Duodenal mucosa (tissue), 2 donors: ENCODE measurements around the gene EXT2.

Source experiments
- H3K27ac ChIP-seq: one replicate; pipeline ENCODE4 v1.7.0; 2013; ENCODE audit warnings: low read depth, low read length
- H3K27me3 ChIP-seq, 2 donors: one replicate each; pipeline ENCODE4 v1.7.0; 2013; ENCODE audit warnings: low read length in 2 of 2, control low read depth in 1 of 2; ENCODE audit not compliant: insufficient read depth in 2 of 2, control insufficient read depth in 1 of 2
- H3K36me3 ChIP-seq, 2 donors: one replicate each; pipeline ENCODE4 v1.7.0; 2013; ENCODE audit warnings: low read length in 2 of 2, control low read depth in 1 of 2; ENCODE audit not compliant: insufficient read depth in 2 of 2, control insufficient read depth in 1 of 2
- H3K4me1 ChIP-seq, 2 donors: one replicate each; pipeline ENCODE4 v1.7.0; 2013; ENCODE audit warnings: low read length in 2 of 2, control low read depth in 1 of 2; ENCODE audit not compliant: insufficient read depth in 2 of 2, control insufficient read depth in 1 of 2
- H3K4me3 ChIP-seq, 2 donors: one replicate each; pipeline ENCODE4 v1.7.0; 2013; ENCODE audit warnings: low read length in 2 of 2, low read depth in 1 of 2
- H3K9ac ChIP-seq, 2 donors: one replicate each; pipeline ENCODE4 v1.7.0; 2013; ENCODE audit warnings: low read length in 2 of 2, low read depth in 1 of 2
- H3K9me3 ChIP-seq, 2 donors: one replicate each; pipeline ENCODE4 v1.7.0; 2013; ENCODE audit warnings: low read length in 2 of 2, control low read depth in 1 of 2; ENCODE audit not compliant: control insufficient read depth in 1 of 2

Gene EXT2

DNA sequence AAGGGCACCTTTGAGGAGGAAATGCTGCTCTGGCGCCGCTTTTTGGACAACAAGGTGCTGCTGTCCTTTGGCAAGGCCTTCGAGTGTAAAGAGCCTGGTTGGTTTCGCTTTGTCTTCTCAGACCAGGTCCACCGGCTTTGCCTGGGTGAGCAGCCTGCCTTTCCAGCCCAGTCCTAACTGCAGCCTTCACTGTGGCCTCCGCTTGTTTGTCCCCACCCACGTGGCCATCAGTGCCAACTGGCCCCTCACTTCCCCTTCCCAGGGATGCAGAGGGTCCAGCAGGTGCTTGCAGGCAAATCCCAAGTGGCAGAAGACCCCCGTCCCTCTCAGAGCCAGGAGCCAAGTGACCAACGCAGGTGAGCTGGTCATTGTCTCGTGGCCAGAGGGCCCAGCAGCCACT, 12.0 kb upstream of the EXT2 start:
- H3K4me3 ChIP-seq: no peak overlapping the region
- H3K27me3 ChIP-seq: no peaks in the 10 kb centered on the region
- H3K4me1 ChIP-seq: no peaks in the 10 kb centered on the region
- H3K36me3 ChIP-seq: peaks cover 7 to 15% of the 10 kb centered on the region in 2 donors
- H3K9ac ChIP-seq: no peak overlapping the region
- no peaks in the 10 kb centered on the region for H3K9me3 ChIP-seq
- H3K27ac ChIP-seq: no peak overlapping the region

DNA sequence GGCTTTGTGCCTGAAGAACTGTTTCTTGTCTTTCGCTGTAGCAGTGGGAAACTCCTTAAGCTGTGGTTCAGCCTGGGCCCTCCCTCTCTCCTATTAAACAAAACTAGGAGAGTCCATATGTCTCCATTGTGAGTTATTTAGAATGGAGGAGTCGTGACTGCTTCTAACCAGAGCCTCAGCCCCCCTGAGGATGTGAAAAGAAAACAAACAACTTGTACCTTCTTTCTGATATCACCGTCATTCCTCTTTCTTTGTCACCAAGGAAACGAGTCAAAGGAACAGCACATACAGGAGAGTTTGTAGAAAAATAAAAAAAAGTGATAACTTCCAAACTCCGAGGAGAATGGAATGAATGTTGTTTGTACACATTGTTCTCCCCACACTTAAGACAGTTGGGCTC, 11.6 kb upstream of the EXT2 start:
- Histone ChIP-seq H3K4me1 (no peaks in the 10 kb centered on the region), H3K4me3 (no peak overlapping the region), H3K27ac (no peak overlapping the region), H3K36me3 (peaks cover 5 to 11% of the 10 kb centered on the region in 2 donors), H3K9ac (no peak overlapping the region), H3K9me3 (no peaks in the 10 kb centered on the region), H3K27me3 (no peaks in the 10 kb centered on the region)

DNA sequence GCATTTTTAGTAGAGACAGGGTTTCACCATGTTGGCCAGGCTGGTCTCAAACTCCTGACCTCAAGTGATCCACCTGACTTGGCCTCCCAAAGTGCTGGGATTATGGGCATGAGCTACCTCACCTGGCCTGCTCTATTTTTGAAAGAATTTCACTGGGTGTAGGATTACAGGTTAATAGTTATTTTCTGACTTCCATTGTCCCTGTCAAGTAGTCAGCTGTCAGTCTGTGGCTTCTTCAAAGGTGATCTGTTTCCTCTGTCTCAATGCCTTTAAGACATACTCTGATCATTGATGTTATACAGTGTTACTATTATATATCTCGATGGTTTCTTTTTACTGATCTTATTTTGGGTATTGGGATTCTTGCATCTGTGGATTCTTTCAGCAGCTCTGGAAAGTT, 10.1 kb upstream of the EXT2 start:
- Histone ChIP-seq H3K9ac (no peak overlapping the region), H3K4me3 (no peak overlapping the region), H3K4me1 (no peaks in the 10 kb centered on the region), H3K9me3 (no peaks in the 10 kb centered on the region), H3K27ac (no peak overlapping the region), H3K36me3 (peaks cover 2 to 9% of the 10 kb centered on the region in 2 donors), H3K27me3 (no peaks in the 10 kb centered on the region)

DNA sequence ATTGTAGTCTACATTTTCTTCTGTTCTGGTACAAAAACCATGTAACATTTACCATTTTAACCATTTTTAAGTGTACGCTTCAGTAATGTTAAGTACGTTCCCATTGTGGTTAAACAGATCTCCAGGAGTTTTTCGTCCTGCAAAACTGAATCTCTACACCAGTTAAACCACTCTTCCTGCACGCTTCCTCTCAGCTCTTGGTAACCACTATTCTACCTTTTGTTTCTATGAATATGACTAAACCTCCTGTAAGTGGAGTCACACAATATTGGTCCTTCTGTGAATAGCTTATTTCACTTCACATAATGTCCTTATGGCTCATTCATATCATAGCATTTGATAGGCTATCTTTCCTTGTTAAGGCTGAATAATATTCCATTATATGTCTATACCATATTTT, 7.1 kb upstream of the EXT2 start:
- H3K9me3 ChIP-seq: no peaks in the 10 kb centered on the region
- H3K9ac ChIP-seq: no peak overlapping the region
- H3K27me3 ChIP-seq: no peaks in the 10 kb centered on the region
- H3K4me1 ChIP-seq: no peaks in the 10 kb centered on the region
- peaks cover 0 to under 1% of the 10 kb centered on the region in 2 donors for H3K36me3 ChIP-seq
- no peak overlapping the region for H3K27ac ChIP-seq
- no peak overlapping the region for H3K4me3 ChIP-seq

DNA sequence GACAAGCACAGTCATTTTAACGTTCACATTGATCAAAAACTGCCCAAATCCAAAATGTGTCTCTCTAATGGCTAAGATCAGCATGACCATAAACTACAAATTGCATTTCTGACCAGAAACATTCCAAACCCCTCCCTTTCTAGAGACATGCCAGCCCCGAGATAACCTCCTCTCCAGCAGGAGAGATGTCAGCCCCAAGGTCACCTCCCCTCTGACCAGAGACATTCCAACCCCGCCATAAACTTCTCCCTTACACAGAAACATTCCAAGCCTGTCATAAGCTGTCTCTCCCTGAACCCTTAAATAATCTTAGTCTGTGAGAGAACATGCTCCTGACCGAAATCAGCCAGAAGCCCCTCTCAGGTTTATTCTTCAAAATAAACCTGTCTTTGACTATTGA, 6.6 kb upstream of the EXT2 start:
- H3K9ac ChIP-seq: no peak overlapping the region
- H3K4me1 ChIP-seq: no peaks in the 10 kb centered on the region
- H3K27ac ChIP-seq: no peak overlapping the region
- H3K4me3 ChIP-seq: no peak overlapping the region
- no peaks in the 10 kb centered on the region for H3K9me3 ChIP-seq
- H3K36me3 ChIP-seq: no peaks in the 10 kb centered on the region
- no peaks in the 10 kb centered on the region for H3K27me3 ChIP-seq

DNA sequence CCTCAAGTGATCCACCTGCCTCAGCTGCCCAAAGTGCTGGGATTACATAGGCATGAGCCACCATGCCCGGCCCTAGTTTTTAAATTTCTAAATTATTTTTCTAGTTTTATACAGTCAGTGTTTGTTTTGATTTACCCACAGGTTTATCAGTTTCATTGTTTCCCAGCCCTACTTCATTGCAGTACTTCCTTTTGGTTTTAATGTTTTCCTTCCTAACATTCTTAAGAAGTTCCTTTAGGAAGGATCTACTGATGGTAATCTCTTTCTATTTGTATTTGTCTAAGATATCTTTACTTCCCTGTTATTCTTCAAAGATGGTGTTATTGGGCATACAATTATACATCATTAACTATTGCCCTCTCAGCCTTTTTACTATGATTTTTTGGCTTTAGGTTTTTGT, 4.9 kb upstream of the EXT2 start:
- no peaks in the 10 kb centered on the region for H3K36me3 ChIP-seq
- peaks cover 0 to 3% of the 10 kb centered on the region in 2 donors for H3K4me1 ChIP-seq
- H3K4me3 ChIP-seq: no peak overlapping the region
- no peaks in the 10 kb centered on the region for H3K9me3 ChIP-seq
- H3K9ac ChIP-seq: no peak overlapping the region
- no peak overlapping the region for H3K27ac ChIP-seq
- no peaks in the 10 kb centered on the region for H3K27me3 ChIP-seq

DNA sequence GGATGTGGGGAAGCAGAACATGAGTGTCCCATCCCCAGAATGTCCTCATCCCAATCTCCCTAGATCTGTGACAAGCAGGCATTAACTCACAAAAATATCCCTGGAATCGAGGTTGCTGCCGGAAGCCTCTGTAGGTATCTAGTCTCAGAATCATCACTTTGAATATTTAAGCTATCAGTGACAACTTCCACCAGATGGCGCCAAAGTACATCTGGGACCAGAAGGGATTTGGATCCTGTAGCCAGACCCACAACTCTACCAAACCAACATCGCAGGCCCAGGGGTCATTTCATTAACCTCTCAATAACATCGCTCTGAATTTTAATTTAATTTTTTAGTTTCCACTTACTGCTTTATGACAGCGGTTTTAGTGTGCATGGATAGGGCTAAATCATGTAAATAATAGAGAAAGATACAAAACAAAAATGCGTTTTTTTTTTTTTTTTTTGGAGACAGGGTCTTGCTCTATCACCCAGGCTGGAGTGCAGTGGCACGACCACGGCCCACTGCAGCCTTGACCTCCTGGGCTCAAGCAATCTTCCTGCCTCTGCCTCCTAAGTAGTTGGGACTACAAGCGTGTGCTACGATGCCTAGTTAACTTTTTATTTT, 1.1 kb upstream of the EXT2 start:
- no peaks in the 10 kb centered on the region for H3K9me3 ChIP-seq
- no peak overlapping the region for H3K9ac ChIP-seq
- H3K27me3 ChIP-seq: no peaks in the 10 kb centered on the region
- no peak overlapping the region for H3K4me3 ChIP-seq
- no peak overlapping the region for H3K27ac ChIP-seq
- H3K4me1 ChIP-seq: peaks cover 7 to 9% of the 10 kb centered on the region in 2 donors
- H3K36me3 ChIP-seq: peaks cover 0 to 4% of the 10 kb centered on the region in 2 donors

DNA sequence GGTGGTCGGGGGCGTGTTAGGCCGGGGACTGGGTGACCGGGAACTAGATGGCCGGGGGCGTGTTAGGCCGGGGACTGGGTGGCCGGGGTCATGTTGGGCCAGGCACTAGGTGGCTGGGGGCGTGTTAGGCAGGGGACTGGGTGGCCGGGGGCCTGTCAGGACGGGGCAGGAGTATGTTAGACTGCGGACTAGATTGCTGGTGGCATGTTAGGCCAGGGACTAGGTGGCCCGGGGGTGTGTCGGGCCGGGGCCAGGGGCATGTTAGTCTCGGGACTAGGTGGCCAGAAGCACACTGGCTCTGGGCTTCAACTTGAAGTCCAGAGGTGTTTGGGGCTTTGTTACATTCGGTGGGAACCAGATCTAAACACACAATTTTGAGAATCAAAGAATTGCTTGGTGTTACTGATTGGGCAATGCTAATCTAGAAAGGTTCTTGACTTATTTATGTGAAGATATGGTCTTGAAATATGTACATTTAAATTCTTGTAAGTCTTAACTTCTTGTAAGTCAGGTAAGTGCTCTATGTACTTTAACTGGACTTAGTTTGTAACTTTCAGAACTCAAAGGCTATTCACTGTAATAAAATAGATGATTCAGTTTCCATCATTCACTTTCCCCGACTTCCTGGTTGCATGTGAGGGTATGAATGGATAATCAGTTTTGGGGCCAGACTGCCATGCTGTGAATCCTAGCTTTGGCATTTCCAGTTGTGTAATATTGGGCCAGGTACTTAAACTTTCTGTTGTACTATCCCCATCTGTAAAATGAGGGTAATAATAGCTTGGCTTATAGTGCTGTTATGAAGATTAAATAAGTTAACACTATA, 1.1 kb downstream of the EXT2 start:
- H3K4me3 ChIP-seq: peak overlapping the region; percentile 75 to 83
- H3K27ac ChIP-seq: no peak overlapping the region
- peaks cover 0 to 4% of the 10 kb centered on the region in 2 donors for H3K36me3 ChIP-seq
- peaks cover 7 to 9% of the 10 kb centered on the region in 2 donors for H3K4me1 ChIP-seq
- no peaks in the 10 kb centered on the region for H3K9me3 ChIP-seq
- peak overlapping the region; percentile 58 to 71 for H3K9ac ChIP-seq
- no peaks in the 10 kb centered on the region for H3K27me3 ChIP-seq

DNA sequence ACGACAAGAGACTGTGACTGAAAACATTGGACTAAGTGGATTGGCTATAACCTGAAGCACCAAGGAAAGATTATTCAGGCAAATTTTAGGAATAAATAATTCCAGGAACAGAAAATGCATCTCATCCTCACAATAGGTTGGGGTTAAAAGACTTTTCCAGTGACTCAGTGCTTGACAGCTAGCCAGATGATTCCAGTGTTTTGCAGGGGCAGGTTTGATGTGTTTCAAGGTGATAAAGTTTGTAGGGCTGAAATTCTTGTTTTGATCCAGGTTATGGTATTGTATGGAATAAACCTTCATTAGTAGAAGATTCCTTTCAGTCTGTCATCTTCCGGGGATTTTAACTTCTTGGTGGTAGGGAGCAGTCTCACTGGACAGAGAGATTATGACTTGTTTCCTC, 2.3 kb downstream of the EXT2 start:
- H3K9me3 ChIP-seq: no peaks in the 10 kb centered on the region
- H3K36me3 ChIP-seq: peaks cover 0 to 4% of the 10 kb centered on the region in 2 donors
- peaks cover 7 to 9% of the 10 kb centered on the region in 2 donors for H3K4me1 ChIP-seq
- no peak overlapping the region for H3K4me3 ChIP-seq
- no peak overlapping the region for H3K27ac ChIP-seq
- no peak overlapping the region for H3K9ac ChIP-seq
- no peaks in the 10 kb centered on the region for H3K27me3 ChIP-seq

DNA sequence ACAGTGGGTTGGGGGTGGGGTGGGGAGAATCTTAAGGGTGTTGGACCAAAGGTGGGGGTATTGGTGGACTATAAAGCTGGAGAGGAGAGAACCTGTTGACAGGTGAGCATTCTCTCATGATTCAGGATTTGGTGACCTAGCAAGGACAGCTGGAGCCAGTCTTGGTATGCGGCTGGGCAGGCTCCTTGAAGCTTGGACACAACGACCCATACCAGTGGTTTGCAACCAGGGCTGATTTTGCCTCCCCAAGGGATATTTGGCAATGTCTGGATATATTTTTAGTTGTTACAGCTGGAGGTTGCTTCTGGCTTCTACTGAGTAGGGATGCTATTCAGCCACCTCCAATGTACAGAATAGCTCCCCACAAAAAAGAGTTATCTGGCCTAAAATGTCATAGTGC, 5.6 kb downstream of the EXT2 start:
- H3K27ac ChIP-seq: no peak overlapping the region
- H3K4me1 ChIP-seq: peaks cover 4 to 9% of the 10 kb centered on the region in 2 donors
- no peak overlapping the region for H3K4me3 ChIP-seq
- H3K9me3 ChIP-seq: no peaks in the 10 kb centered on the region
- H3K27me3 ChIP-seq: no peaks in the 10 kb centered on the region
- peaks cover 0 to 4% of the 10 kb centered on the region in 2 donors for H3K36me3 ChIP-seq
- no peak overlapping the region for H3K9ac ChIP-seq
